Spinal cord (tissue), 10 donors: ENCODE measurements around the gene LRMDA. TPM values are rescaled to one million over a fixed set of nuclear protein-coding genes. Genes with fewer than 3 reads are reported as not detected.

Experiments used
- DNase-seq, 6 donors: peaks; one replicate each; pipeline versions ENCODE4 v3.0.0 to v3.0.0-alpha.2; 2013 to 2015; ENCODE audit warnings: low spot score in 6 of 6, low read depth in 4 of 6
- H3K27ac ChIP-seq: one replicate; pipeline ENCODE4 v1.5.1; 2013; ENCODE audit warnings: low read depth, low read length, control low read depth
- H3K27me3 ChIP-seq: one replicate; pipeline ENCODE4 v1.6.1; 2013; ENCODE audit warnings: low read length; ENCODE audit not compliant: control insufficient read depth, insufficient read depth
- H3K36me3 ChIP-seq: one replicate; pipeline ENCODE4 v1.6.1; 2013; ENCODE audit warnings: low read length; ENCODE audit not compliant: control insufficient read depth, insufficient read depth
- H3K4me1 ChIP-seq: one replicate; pipeline ENCODE4 v1.6.1; 2013; ENCODE audit warnings: low read length; ENCODE audit not compliant: control insufficient read depth, insufficient read depth
- H3K4me3 ChIP-seq: one replicate; pipeline ENCODE4 v1.5.1; 2013; ENCODE audit warnings: low read depth, low read length, control low read depth
- H3K9me3 ChIP-seq: one replicate; pipeline ENCODE4 v1.6.1; 2013; ENCODE audit warnings: low read length; ENCODE audit not compliant: control insufficient read depth, insufficient read depth
- WGBS: methylation state at CpG from one replicate; pipeline ENCODE4 v1.1.5; 2013; ENCODE audit warnings: missing lambda C conversion rate; ENCODE audit not compliant: insufficient coverage; 5-methylcytosine and 5-hydroxymethylcytosine counted together
- polyA plus RNA-seq, 2 donors: library from polyadenylated mRNA; unstranded; fragments of 120-200 nt; gene quantifications; one replicate each; pipeline ENCODE4 v1.2.1, GENCODE V29; 2013; ENCODE audit not compliant: insufficient read length in 2 of 2
- total RNA-seq, 2 donors: library from RNA; depleted of rRNA in 1 of 2; stranded (reverse); fragments of 120-200 nt in 1 of 2; fragments of >200 nt in 1 of 2; gene quantifications; one replicate each; pipeline versions ENCODE4 v1.2.3 to v1.2.4, GENCODE V29; 2013 to 2014
- donor health status: healthy.

Gene LRMDA
- total and polyA plus RNA-seq, 4 donors: 5.6 to 9.9 (median 7.2) TPM

- H3K36me3 ChIP-seq: no peaks in the 10 kb centered on the region
- H3K4me1 ChIP-seq: no peaks in the 10 kb centered on the region
- H3K27me3 ChIP-seq: no peaks in the 10 kb centered on the region
- H3K9me3 ChIP-seq: no peaks in the 10 kb centered on the region
- H3K27ac ChIP-seq: no peak overlapping the region
- DNase-seq: no peak
- WGBS: 100% methylated on average over 1 of the region's 4 CpGs
- H3K4me3 ChIP-seq: no peak overlapping the region
These were observed 241.4 kb downstream of the LRMDA start for GRCh38 chr10:75672842-75673241.

GRCh38 chr10:75677541-75677940 lies 246.1 kb downstream of the LRMDA start:
- no CpG with 5 or more reads among the region's 3 CpGs for WGBS
- no peak for DNase-seq
- no peak overlapping the region for H3K27ac ChIP-seq
- H3K36me3 ChIP-seq: no peaks in the 10 kb centered on the region
- no peak overlapping the region for H3K4me3 ChIP-seq
- H3K27me3 ChIP-seq: no peaks in the 10 kb centered on the region
- no peaks in the 10 kb centered on the region for H3K9me3 ChIP-seq
- no peaks in the 10 kb centered on the region for H3K4me1 ChIP-seq

- no peak for DNase-seq
- WGBS: 100% methylated on average over 1 of the region's 4 CpGs
- H3K9me3 ChIP-seq: no peaks in the 10 kb centered on the region
- H3K27ac ChIP-seq: no peak overlapping the region
- H3K27me3 ChIP-seq: no peaks in the 10 kb centered on the region
- no peaks in the 10 kb centered on the region for H3K36me3 ChIP-seq
- no peaks in the 10 kb centered on the region for H3K4me1 ChIP-seq
- H3K4me3 ChIP-seq: no peak overlapping the region
These were observed 247.1 kb downstream of the LRMDA start for GRCh38 chr10:75678527-75678926.

GRCh38 chr10:75679536-75679935 lies 248.1 kb downstream of the LRMDA start:
- Histone ChIP-seq H3K9me3 (no peaks in the 10 kb centered on the region), H3K4me3 (no peak overlapping the region), H3K36me3 (no peaks in the 10 kb centered on the region), H3K27me3 (no peaks in the 10 kb centered on the region), H3K4me1 (no peaks in the 10 kb centered on the region), H3K27ac (no peak overlapping the region)
- WGBS: no CpG with 5 or more reads among the region's 2 CpGs
- no peak for DNase-seq

GRCh38 chr10:75681334-75681733 lies 249.9 kb downstream of the LRMDA start:
- 89% methylated on average over 7 of the region's 7 CpGs for WGBS
- Histone ChIP-seq H3K4me3 (no peak overlapping the region), H3K4me1 (no peaks in the 10 kb centered on the region), H3K9me3 (no peaks in the 10 kb centered on the region), H3K27ac (no peak overlapping the region), H3K36me3 (no peaks in the 10 kb centered on the region), H3K27me3 (no peaks in the 10 kb centered on the region)
- no peak for DNase-seq

- Histone ChIP-seq H3K36me3 (no peaks in the 10 kb centered on the region), H3K27me3 (no peaks in the 10 kb centered on the region), H3K4me3 (no peak overlapping the region), H3K27ac (no peak overlapping the region), H3K9me3 (peaks cover 2% of the 10 kb centered on the region), H3K4me1 (no peaks in the 10 kb centered on the region)
- WGBS: 72% methylated on average over 7 of the region's 11 CpGs
- DNase-seq: peak in 2 of 6 donors; percentile 47 to 71
These were observed 251.5 kb downstream of the LRMDA start for GRCh38 chr10:75682649-75683557.

- Histone ChIP-seq H3K4me1 (no peaks in the 10 kb centered on the region), H3K9me3 (peaks cover 2% of the 10 kb centered on the region), H3K4me3 (no peak overlapping the region), H3K27me3 (no peaks in the 10 kb centered on the region), H3K36me3 (no peaks in the 10 kb centered on the region), H3K27ac (no peak overlapping the region)
- no peak for DNase-seq
- WGBS: no CpG with 5 or more reads among the region's 1 CpG
These were observed 253.8 kb downstream of the LRMDA start for GRCh38 chr10:75685187-75685586.

GRCh38 chr10:75688506-75689300 lies 257.3 kb downstream of the LRMDA start:
- Histone ChIP-seq H3K4me3 (no peak overlapping the region), H3K27ac (no peak overlapping the region), H3K36me3 (no peaks in the 10 kb centered on the region), H3K27me3 (no peaks in the 10 kb centered on the region), H3K4me1 (no peaks in the 10 kb centered on the region), H3K9me3 (peaks cover 2% of the 10 kb centered on the region)
- no CpG with 5 or more reads among the region's 5 CpGs for WGBS
- DNase-seq: no peak

- Histone ChIP-seq H3K4me1 (no peaks in the 10 kb centered on the region), H3K27ac (no peak overlapping the region), H3K4me3 (no peak overlapping the region), H3K27me3 (no peaks in the 10 kb centered on the region), H3K36me3 (no peaks in the 10 kb centered on the region), H3K9me3 (no peaks in the 10 kb centered on the region)
- DNase-seq: peak in 1 of 6 donors; percentile 64
- 80% methylated on average over 5 of the region's 6 CpGs for WGBS
These were observed 262.1 kb downstream of the LRMDA start for GRCh38 chr10:75693489-75693888.
